Mammary epithelial cell (primary cell): ENCODE results near the gene GRID1.

ENCODE experiments used
- EZH2 ChIP-seq: IDR thresholded peaks from 2 replicates; pipeline ENCODE4 v1.6.1; 2012; ENCODE audit warnings: low read length, inconsistent platforms, borderline replicate concordance
- TF ChIP-seq, protein P1 (sequence below), 2 donors: IDR thresholded peaks in 1 of 2; conservative IDR thresholded peaks in 1 of 2; 2 replicates each; pipeline ENCODE4 v1.5.1; 2011 to 2012; ENCODE audit warnings: inconsistent platforms in 2 of 2, low read length in 2 of 2, mild to moderate bottlenecking in 2 of 2, control low read depth in 1 of 2, low read depth in 1 of 2; ENCODE audit not compliant: insufficient read depth in 1 of 2; ENCODE audit errors: extremely low read depth in 1 of 2

DNA sequence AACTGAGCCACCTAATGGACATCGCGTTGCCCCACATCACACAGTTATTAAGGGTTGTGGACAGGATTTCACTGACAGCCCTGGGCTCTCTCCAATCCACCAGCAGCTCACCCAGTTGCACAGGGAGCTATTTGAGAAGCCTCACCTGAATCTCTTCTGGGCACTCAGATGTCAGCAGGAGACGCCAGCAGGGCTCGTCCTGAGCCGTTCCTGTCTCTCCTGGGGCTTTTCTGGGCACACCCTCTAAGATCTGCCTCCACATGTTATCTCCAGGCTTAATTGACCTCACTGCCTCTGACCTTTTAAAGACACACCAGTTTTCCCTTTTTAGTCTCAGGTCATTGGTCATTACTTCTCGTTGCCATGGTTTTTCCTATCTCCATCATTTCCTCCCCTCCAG lies 63.0 kb downstream of the GRID1 start:
- TF ChIP-seq, protein P1, sequence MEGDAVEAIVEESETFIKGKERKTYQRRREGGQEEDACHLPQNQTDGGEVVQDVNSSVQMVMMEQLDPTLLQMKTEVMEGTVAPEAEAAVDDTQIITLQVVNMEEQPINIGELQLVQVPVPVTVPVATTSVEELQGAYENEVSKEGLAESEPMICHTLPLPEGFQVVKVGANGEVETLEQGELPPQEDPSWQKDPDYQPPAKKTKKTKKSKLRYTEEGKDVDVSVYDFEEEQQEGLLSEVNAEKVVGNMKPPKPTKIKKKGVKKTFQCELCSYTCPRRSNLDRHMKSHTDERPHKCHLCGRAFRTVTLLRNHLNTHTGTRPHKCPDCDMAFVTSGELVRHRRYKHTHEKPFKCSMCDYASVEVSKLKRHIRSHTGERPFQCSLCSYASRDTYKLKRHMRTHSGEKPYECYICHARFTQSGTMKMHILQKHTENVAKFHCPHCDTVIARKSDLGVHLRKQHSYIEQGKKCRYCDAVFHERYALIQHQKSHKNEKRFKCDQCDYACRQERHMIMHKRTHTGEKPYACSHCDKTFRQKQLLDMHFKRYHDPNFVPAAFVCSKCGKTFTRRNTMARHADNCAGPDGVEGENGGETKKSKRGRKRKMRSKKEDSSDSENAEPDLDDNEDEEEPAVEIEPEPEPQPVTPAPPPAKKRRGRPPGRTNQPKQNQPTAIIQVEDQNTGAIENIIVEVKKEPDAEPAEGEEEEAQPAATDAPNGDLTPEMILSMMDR (conservative IDR thresholded peaks at IDR 0.05 in 1 of 2, IDR thresholded peaks at IDR 0.05 in 1 of 2; ENCODE audit: extremely low read depth in 1 of 2, insufficient read depth in 1 of 2, low read depth in 1 of 2, low read length in 2 of 2), result no peak
- TF ChIP-seq EZH2, result no peak
